ENCODE results near the gene EXOC3L4.

The EXOC3L4 gene

DNA sequence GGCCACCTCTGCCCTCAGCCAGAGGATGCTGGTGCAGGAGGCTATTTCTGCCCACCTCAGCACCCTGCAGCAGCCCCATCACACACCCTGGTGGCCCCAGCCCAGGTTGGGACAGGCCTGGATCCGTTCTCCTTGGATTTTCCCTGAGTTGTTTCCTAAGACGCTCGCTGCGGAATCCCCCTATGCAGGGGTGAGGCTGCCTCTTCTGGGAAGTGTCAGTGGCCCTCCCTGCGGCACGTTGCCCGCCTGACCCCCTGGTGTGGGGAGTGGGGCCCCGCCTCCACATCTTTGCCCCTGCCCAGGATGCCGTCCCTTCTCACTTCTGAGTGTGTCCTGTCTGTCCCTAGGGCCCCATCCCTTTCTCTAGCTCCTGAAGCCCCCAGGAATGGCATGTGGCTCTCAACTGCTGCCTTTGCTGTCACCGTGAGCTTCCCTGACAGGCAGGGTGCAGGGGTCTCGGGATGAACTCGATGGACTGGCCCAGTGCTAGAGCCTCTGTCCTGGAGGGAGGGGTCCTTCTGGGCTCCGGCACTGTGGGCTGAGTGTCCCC lies 594 bp upstream of the EXOC3L4 start:
- no peak for DNase-seq

DNA sequence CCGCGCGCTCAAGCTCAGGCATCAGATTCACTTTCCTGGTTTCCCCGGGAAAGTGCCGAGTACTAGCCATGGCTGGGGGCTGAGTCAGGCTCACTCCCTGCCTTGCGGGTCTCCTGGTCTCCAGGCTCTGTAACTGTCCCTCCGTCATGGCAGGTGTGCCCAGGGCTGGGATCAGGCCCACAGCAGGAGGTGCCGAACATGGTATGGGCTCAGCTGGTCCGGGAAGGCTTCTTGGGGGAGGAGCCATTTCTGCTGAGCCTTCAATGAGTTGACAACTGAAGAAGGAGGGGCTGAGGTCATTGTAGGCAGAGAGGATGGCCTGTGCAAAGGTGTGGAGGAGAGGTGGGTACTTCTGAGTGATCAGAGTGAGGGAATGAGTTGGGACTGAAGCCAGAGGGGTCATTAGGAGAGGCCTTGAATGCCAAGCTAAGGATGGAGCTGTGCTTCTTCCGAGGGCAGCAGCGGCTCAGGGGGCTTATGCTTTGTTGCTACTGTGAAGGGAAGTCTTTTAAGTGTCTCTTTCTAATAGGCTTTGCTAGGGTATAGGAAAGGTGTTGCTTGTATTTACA lies 769 bp downstream of the EXOC3L4 start:
- DNase-seq: no peak

- DNase-seq: no peak
Measured at GRCh38 chr14:103096387-103096786, 1.9 kb downstream of the EXOC3L4 start.

- no peak for DNase-seq
Measured at GRCh38 chr14:103097244-103097993, 2.9 kb downstream of the EXOC3L4 start.

DNA sequence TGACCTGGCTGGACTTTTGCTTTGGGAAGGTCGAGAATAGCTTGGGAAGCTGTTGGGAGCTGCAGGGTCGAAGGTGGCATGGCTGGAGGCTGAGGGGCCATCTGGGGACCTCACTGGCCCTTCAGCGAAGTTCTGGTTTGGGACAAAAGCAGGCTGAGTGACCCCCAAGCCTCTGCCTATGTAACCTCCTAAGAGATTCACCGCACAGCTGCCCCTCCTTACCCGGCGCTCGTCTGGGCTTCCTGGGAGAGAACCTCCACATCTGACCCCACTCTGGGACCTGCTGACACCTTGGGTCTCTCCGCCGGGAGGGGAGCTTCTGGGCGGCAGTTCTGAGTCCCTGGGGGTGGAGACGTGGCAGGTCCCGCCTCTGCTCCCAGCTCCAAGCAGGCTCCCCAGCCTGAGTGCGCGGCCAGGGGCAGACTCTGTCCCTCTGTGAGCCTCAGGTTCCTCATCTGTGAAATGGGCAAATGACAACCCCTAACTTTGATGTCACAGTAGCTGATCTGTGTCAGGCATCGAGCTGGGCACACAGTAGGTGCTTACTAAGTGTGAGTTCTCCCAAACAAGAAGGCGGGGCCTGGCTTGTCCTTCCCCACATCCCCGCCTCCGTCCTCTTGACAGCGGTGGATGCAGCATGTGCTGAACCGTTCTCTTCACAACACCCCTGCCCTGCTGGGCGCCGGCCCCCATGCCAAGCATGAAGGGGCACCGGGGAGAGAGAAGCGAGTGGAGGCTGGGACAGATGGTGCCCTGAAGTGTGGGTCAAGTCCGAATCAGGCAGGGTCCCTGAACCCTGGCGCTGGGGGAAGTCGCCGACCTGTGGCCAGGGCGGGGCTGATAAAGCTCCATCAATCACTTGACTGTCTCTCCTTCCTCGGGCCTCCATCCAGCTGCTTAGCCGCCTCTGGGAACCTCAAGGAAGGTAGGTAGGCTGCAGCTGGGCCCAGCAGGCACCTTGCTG lies 3.8 kb downstream of the EXOC3L4 start:
- DNase-seq: no peak

DNA sequence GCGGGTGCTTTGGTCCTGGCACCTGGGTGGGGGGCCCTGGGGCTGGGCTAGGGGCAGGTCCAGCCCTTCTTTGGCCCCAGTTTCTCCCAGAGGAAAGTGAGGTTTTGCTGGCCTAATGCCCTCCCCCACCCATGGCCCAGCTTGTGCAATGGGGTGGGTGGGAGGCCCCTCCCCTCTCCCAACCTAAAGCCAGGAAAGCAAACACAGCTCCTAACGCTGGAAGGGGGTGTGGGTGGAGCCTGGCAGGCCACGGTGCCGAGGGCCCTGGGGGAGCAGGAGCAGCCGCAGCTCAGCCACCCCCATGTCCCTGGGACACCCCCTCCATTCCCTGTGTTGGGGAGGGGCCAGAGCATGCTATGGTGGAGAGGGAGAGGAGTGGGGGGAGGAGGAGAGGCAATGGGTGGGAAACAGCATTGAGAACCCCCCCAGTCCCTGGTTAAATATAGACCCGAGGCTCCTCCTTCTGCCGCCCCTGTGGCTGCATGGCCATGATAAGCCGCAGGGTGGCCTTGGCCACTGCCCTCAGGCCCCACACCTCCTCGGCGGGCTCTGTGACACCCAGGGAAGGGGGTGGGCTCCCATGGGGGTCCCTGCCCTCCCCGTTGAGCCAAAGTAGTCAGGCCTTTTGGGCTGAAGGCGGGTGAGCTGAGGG lies 4.7 kb downstream of the EXOC3L4 start:
- DNase-seq: no peak

- no peak for DNase-seq
Measured at GRCh38 chr14:103099733-103100280, 5.3 kb downstream of the EXOC3L4 start.

DNA sequence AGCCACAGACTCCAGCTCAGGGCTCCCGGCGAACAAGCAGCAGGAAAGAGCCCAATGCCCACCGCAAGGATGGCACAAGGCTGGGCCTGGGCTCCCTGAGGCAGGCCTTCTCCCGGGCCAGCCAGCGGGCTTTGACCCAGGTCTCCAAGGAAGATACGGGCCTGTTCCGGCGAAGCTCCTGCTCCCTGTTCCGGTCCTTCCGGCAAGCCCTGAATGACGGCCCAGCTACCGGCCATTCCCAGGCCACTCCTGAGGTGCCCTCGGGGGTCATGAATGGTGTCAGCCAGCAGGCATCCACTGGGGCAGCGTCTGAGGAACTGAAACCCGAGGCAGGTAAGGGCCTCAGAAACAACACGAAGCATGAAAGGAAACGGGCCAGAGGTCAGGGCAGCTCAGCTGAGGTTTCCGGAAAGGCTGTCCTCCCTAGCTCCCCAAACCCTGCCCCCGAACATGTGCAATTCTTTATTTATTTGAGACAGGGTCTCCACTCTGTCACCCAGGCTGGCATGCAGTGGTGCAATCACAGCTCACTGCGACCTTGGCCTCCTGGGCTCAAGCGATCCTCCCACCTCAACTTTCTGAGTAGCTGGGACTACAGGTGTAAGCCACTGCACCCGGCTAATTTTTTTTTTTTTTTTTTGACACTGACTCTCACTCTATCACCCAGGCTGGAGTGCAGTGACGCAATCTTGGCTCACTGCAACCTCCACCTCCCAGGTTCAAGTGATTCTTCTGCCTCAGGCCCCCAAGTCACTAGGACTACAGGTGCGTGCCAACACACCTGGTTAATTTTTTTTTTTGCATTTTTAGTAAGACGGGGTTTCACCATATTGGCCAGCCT lies 6.0 kb downstream of the EXOC3L4 start:
- no peak for DNase-seq

- no peak for DNase-seq
Measured at GRCh38 chr14:103101257-103101962, 6.9 kb downstream of the EXOC3L4 start.

GRCh38 chr14:103101963-103102688 lies 7.6 kb downstream of the EXOC3L4 start:
- DNase-seq: no peak

DNA sequence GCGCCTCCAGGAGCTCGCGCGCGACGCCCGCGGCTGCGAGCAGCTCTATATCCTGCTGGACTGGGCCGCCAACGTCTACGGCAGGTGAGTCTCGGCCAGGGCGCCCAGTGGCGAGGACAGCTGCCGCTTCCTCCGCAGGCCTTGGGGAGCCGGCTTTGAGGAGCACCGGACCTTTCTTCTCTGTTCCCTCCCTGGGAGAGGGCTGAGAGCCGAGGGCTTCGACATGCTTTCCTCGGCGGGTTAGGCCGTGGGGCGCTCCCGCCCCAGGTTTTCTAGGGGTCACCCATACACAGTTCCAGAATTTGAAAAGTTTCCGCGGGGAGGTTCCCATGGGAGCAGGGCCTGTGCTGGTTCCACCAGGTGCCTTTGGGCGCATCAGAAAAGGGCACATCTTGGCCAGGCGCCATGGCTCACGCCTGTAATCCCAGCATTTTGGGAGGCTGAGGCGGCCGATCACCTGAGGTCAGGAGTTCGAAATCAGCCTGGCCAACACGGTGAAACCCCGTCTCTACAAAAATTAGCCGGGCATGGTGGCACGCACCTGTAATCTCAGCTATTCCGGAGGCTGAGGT lies 8.2 kb downstream of the EXOC3L4 start:
- DNase-seq: no peak

GRCh38 chr14:103103461-103104388 lies 9.2 kb downstream of the EXOC3L4 start:
- peak; percentile 82 for DNase-seq

DNA sequence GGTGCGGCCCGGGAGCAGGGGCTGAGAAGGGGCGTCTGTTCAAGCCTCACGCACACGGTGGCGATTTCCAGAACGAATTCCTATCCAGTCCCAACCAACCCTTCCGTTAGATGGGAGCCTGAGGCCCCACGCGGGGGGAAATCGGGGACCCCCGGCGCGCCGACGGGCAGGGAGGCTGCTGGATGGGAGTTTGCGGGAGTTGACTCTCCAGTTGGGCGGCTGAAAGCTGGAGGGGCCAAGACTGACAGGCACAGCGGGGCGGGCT lies 9.8 kb downstream of the EXOC3L4 start:
- DNase-seq: no peak

- DNase-seq: peak; percentile 73
Measured at GRCh38 chr14:103104654-103105452, 10.3 kb downstream of the EXOC3L4 start.

DNA sequence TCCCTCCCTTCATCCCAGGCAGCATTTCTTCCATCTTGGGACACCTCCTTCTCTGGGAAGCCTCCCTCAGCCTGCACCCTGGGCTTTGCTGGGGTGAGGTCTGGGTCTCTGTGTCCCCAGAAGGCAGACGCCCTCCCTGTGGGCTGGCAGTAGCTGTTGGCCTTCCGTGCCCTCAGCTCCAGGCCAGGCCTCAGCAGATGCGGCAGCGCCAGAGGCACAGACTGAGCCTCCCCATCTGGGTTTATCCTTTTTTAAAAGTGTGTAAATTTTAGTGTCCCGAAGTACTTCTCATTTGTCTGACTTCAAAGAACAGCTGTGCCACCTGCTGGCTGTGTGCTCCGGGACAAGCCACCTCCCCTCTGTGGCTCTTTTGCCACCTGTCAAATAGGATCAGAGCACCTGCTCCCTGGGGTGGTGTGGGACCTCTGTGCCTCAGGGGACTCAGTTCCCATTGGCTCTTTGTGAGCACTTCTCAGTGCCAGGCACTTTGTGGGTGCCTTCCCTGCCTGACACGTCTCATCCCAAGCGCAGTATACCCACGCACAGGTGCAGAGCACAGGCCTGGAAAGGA lies 11.1 kb downstream of the EXOC3L4 start:
- no peak for DNase-seq

- no peak for DNase-seq
Measured at GRCh38 chr14:103107455-103107854, 12.9 kb downstream of the EXOC3L4 start.

GRCh38 chr14:103107941-103108748 lies 13.6 kb downstream of the EXOC3L4 start:
- no peak for DNase-seq

Data from right hindlimb (tissue), 1 donor.